ENCODE results near the gene CYB561A3.

CYB561A3 gene

GRCh38 chr11:61358566-61358965, 3.1 kb downstream of the CYB561A3 start:
- H3K4me3 ChIP-seq: no peak overlapping the region
- no peaks in the 10 kb centered on the region for H3K27me3 ChIP-seq (ENCODE audit: low read depth)
- peaks cover 7% of the 10 kb centered on the region for H3K4me1 ChIP-seq
- peaks cover 6% of the 10 kb centered on the region for H3K36me3 ChIP-seq (replicated peaks)
- no peaks in the 10 kb centered on the region for H3K9me3 ChIP-seq
- no peak for DNase-seq (ENCODE audit: low spot score in 2 of 2)
- in situ Hi-C loops (cut with MboI; ENCODE audit: low sequenced_read_pairs): no loop called here

DNA sequence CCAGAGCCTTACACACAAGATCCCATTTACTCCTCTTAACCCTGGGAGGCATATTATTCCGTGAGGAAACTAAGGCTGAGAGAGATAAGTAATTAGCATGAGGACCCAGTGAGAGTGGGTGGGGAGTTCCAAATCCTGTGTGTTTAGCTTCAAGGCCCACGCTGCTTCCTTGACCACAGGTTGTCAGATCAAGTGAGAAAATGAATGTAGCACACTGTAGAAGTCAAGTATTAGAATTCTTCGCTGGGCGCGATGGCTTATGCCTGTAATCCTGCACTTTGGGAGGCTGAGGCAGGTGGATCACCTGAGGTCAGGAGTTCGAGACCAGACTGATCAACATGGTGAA, 3.8 kb downstream of the CYB561A3 start:
- H3K27me3 ChIP-seq (ENCODE audit: low read depth): no peaks in the 10 kb centered on the region
- H3K4me1 ChIP-seq: peaks cover 3% of the 10 kb centered on the region; the same call in 1 of the 2 replicates
- H3K4me3 ChIP-seq: no peak overlapping the region
- in situ Hi-C loops (cut with MboI; ENCODE audit: low sequenced_read_pairs): no loop called here
- no peaks in the 10 kb centered on the region for H3K9me3 ChIP-seq
- H3K36me3 ChIP-seq (replicated peaks): peaks cover 10% of the 10 kb centered on the region
- DNase-seq (ENCODE audit: low spot score in 2 of 2): no peak

GRCh38 chr11:61357233-61357893, 4.3 kb downstream of the CYB561A3 start:
- DNase-seq (ENCODE audit: low spot score in 2 of 2): no peak
- in situ Hi-C loops (cut with MboI; ENCODE audit: low sequenced_read_pairs): no loop called here
- no peaks in the 10 kb centered on the region for H3K27me3 ChIP-seq (ENCODE audit: low read depth)
- H3K9me3 ChIP-seq: no peaks in the 10 kb centered on the region
- H3K36me3 ChIP-seq (replicated peaks): peaks cover 14% of the 10 kb centered on the region
- peaks cover 3% of the 10 kb centered on the region; the same call in 1 of the 2 replicates for H3K4me1 ChIP-seq
- H3K4me3 ChIP-seq: no peak overlapping the region

- peaks cover 3% of the 10 kb centered on the region; the same call in 1 of the 2 replicates for H3K4me1 ChIP-seq
- no peak for DNase-seq (ENCODE audit: low spot score in 2 of 2)
- no peaks in the 10 kb centered on the region for H3K9me3 ChIP-seq
- peaks cover 20% of the 10 kb centered on the region for H3K36me3 ChIP-seq (replicated peaks)
- in situ Hi-C loops (cut with MboI; ENCODE audit: low sequenced_read_pairs): no loop called here
- H3K27me3 ChIP-seq (ENCODE audit: low read depth): no peaks in the 10 kb centered on the region
- H3K4me3 ChIP-seq: no peak overlapping the region
These were observed 5.0 kb downstream of the CYB561A3 start for GRCh38 chr11:61356706-61357105.

- Histone ChIP-seq H3K9me3 (no peaks in the 10 kb centered on the region), H3K4me1 (no peaks in the 10 kb centered on the region), H3K4me3 (no peak overlapping the region), H3K36me3 (replicated peaks) (peaks cover 23% of the 10 kb centered on the region), H3K27me3 (ENCODE audit: low read depth) (no peaks in the 10 kb centered on the region)
- in situ Hi-C loops (cut with MboI; ENCODE audit: low sequenced_read_pairs): no loop called here
- no peak for DNase-seq (ENCODE audit: low spot score in 2 of 2)
These were observed 7.5 kb downstream of the CYB561A3 start for GRCh38 chr11:61354208-61354607.

GRCh38 chr11:61353131-61354067, 8.3 kb downstream of the CYB561A3 start:
- no peaks in the 10 kb centered on the region for H3K27me3 ChIP-seq (ENCODE audit: low read depth)
- no peak overlapping the region for H3K4me3 ChIP-seq
- peaks cover 30% of the 10 kb centered on the region for H3K36me3 ChIP-seq (replicated peaks)
- H3K4me1 ChIP-seq: no peaks in the 10 kb centered on the region
- in situ Hi-C loops (cut with MboI; ENCODE audit: low sequenced_read_pairs): no loop called here
- no peaks in the 10 kb centered on the region for H3K9me3 ChIP-seq
- DNase-seq (ENCODE audit: low spot score in 2 of 2): no peak

GRCh38 chr11:61352038-61352437, 9.6 kb downstream of the CYB561A3 start:
- in situ Hi-C loops (cut with MboI; ENCODE audit: low sequenced_read_pairs): no loop called here
- Histone ChIP-seq H3K36me3 (replicated peaks) (peaks cover 34% of the 10 kb centered on the region), H3K4me1 (no peaks in the 10 kb centered on the region), H3K4me3 (no peak overlapping the region), H3K27me3 (ENCODE audit: low read depth) (no peaks in the 10 kb centered on the region), H3K9me3 (no peaks in the 10 kb centered on the region)
- no peak for DNase-seq (ENCODE audit: low spot score in 2 of 2)

DNA sequence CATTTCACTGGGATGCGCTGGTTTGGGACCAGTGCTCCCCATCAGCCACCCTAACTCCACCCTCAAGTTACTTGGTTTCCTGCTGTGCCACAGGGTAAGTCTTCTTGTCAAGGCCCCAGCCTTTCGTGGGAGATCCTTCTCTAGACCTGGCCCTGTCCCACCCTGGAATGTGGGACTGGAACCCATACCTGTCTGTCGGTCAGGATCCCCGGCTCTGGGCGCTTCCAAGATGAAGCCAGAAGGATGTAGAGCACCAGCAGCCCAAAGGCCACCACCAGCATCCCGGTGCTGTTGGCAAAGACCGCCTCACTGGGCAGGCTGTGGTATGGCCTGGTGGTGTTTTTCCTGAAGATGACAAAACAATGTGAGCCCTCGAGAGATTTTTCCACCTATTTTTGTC, 10.9 kb downstream of the CYB561A3 start:
- no peak for DNase-seq (ENCODE audit: low spot score in 2 of 2)
- in situ Hi-C loops (cut with MboI; ENCODE audit: low sequenced_read_pairs): no loop called here
- Histone ChIP-seq H3K4me3 (no peak overlapping the region), H3K36me3 (replicated peaks) (peaks cover 41% of the 10 kb centered on the region), H3K4me1 (no peaks in the 10 kb centered on the region), H3K27me3 (ENCODE audit: low read depth) (no peaks in the 10 kb centered on the region), H3K9me3 (no peaks in the 10 kb centered on the region)

DNA sequence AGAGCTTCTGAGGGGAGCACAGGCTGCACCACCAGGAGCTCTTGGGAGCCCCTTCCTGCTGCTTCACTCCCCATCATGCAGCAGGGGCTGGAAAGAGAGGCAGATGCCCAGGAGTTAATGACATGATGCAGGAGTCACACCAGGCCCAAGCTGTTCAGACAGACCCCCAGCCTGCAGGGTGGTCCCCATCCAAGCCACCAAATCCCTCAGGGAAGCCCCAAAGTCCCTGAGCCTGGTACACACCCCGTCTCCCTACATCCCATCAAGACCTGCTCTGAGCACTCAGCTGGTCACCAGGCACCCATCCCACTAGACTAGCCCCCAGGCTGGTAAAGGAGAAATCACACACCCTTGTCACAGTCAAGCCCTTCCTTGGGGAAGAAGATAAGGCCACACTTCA, 11.3 kb downstream of the CYB561A3 start:
- Histone ChIP-seq H3K36me3 (replicated peaks) (peaks cover 41% of the 10 kb centered on the region), H3K4me3 (no peak overlapping the region), H3K27me3 (ENCODE audit: low read depth) (no peaks in the 10 kb centered on the region), H3K4me1 (no peaks in the 10 kb centered on the region), H3K9me3 (no peaks in the 10 kb centered on the region)
- in situ Hi-C loops (cut with MboI; ENCODE audit: low sequenced_read_pairs): no loop called here
- no peak for DNase-seq (ENCODE audit: low spot score in 2 of 2)

GRCh38 chr11:61349916-61350315, 11.8 kb downstream of the CYB561A3 start:
- no peaks in the 10 kb centered on the region for H3K4me1 ChIP-seq
- no peak overlapping the region for H3K4me3 ChIP-seq
- no peaks in the 10 kb centered on the region for H3K27me3 ChIP-seq (ENCODE audit: low read depth)
- peaks cover 41% of the 10 kb centered on the region for H3K36me3 ChIP-seq (replicated peaks)
- no peaks in the 10 kb centered on the region for H3K9me3 ChIP-seq
- in situ Hi-C loops (cut with MboI; ENCODE audit: low sequenced_read_pairs): no loop called here
- DNase-seq (ENCODE audit: low spot score in 2 of 2): no peak

DNA sequence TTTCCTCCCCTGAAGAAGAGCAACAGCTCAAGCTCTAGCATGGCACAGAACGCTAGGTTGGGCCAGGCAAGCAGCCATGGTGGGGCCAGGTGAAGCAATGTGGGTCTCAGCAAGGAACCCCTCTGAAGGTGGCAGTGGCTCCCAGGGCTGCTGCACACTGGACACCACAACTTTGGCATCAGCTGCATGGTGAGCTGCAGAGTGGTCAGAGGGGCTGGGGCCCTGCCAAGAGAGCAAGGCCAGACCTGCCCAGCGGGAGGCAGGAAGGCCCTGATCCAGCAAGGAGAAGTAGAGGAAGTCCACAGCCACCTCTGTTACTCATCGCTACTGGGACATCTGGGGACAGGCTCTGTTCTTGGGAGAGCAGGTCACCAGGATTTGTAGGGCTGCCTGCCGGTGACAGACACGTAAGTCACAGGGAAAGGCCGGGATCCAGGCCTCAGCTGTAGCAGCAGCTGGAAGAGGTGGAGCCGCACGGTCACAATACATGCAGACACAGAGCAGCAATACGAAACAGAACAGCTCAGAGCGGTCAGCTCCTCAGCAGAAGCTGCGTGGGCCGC, 12.4 kb downstream of the CYB561A3 start:
- in situ Hi-C loops (cut with MboI; ENCODE audit: low sequenced_read_pairs): no loop called here
- Histone ChIP-seq H3K27me3 (ENCODE audit: low read depth) (no peaks in the 10 kb centered on the region), H3K36me3 (replicated peaks) (peaks cover 46% of the 10 kb centered on the region), H3K4me1 (no peaks in the 10 kb centered on the region), H3K4me3 (no peak overlapping the region), H3K9me3 (no peaks in the 10 kb centered on the region)
- no peak for DNase-seq (ENCODE audit: low spot score in 2 of 2)

- Histone ChIP-seq H3K9me3 (no peaks in the 10 kb centered on the region), H3K4me3 (no peak overlapping the region), H3K36me3 (replicated peaks) (peaks cover 45% of the 10 kb centered on the region), H3K4me1 (no peaks in the 10 kb centered on the region), H3K27me3 (ENCODE audit: low read depth) (no peaks in the 10 kb centered on the region)
- no peak for DNase-seq (ENCODE audit: low spot score in 2 of 2)
- in situ Hi-C loops (cut with MboI; ENCODE audit: low sequenced_read_pairs): no loop called here
These were observed 13.7 kb downstream of the CYB561A3 start for GRCh38 chr11:61347916-61348461.

DNA sequence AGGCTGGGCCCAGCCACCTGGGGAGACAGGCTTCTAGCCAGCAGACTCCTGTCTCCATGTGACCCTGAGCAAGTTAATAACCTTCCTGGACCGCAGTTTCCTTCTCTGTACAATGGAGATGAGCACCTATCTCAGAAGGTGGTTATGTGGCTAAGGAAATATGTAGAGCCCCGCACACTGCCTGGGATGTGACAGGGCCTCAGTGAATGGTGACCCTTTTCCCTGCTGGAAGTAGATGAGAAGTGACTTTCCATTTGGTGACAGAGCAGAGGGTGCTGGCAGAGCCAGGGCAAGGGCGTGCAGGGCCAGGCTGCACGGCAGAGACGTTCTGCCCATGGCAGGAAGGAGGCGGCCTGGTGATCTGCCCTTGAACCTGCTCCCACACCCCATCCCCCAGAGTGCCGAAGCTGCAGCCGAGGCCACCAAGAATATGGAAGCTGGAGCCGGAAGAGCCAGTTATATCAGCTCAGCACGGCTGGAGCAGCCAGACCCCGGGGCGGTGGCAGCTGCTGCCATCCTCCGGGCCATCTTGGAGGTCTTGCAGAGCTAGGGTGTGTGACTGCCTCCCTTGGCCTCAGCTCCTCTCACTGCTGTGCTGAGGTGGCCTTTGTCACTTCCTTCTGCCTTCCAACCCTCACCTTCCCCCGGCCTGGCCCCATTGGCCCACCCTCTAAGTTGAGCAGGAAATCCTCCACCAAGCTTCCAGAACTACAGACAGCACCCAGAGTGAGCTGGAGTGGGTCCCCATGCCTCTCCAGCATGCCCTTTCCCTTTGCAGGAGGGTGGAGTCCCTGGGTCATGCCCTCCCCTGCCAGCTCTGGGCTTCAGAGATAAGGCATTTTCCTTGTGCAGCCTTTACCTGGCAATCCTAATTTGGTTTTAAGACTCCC, 15.5 kb downstream of the CYB561A3 start:
- H3K36me3 ChIP-seq (replicated peaks): peaks cover 40% of the 10 kb centered on the region
- in situ Hi-C loops (cut with MboI; ENCODE audit: low sequenced_read_pairs): no loop called here
- DNase-seq (ENCODE audit: low spot score in 2 of 2): no peak
- no peak overlapping the region for H3K4me3 ChIP-seq
- no peaks in the 10 kb centered on the region for H3K27me3 ChIP-seq (ENCODE audit: low read depth)
- no peaks in the 10 kb centered on the region for H3K4me1 ChIP-seq
- no peaks in the 10 kb centered on the region for H3K9me3 ChIP-seq

All from HAP-1 (cell line).